Measurements from ENCODE around the gene CMTM7. TPM values are rescaled to one million over a fixed set of nuclear protein-coding genes. Genes with fewer than 3 reads are reported as not detected.

CMTM7 gene
- total RNA-seq, 1 experiment from 2014 or later, result 62.6 TPM

DNA sequence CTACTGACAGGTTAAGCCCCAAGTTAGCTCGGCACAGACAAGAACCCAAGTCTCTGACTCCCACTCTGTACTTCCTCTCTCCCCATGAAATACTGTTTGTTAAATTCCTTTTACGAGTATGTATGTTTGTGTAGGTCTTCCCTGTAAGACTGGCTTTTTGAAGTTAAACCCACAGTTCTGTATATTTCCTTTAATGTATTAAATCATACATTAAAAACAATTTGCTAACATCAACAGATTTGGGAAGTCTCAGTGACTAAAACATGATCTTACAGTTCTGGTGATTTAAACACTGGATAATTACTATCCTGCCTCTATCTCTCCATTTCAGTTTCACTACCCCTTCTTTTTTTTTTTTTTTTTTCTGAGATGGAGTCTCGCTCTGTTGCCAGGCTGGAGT is 106.6 kb downstream of the CMTM7 start:
- ATAC-seq (no peak), DNase-seq (ENCODE audit: low read depth, low spot score) (no peak)
- ChIA-PET RAD21 (ENCODE audit: low non-redundant PET in 1 of 2, low total read pairs in 2 of 2, uncharacterized antibody in 2 of 2, unreplicated experiment in 2 of 2) (no interaction called here), POLR2A (no interaction called here), CTCF (no interaction called here)
- intact Hi-C loops (cut with micrococcal nuclease), result no loop called here
- no peak overlapping the region for H3K27ac ChIP-seq (ENCODE audit: low read depth, low read length)
- peaks cover 3% of the 10 kb centered on the region; the same call in 1 of the 2 replicates for H4K20me1 ChIP-seq (ENCODE audit: insufficient read depth)
- H3K79me2 ChIP-seq (ENCODE audit: insufficient read depth, low read length), result peaks cover 26% of the 10 kb centered on the region
- H3K9ac ChIP-seq (ENCODE audit: low read length), result no peak overlapping the region
- no peaks in the 10 kb centered on the region for H3K9me2 ChIP-seq (ENCODE audit: insufficient read depth)
- H3K27me3 ChIP-seq (ENCODE audit: insufficient read depth, low read length), result no peaks in the 10 kb centered on the region
- no peaks in the 10 kb centered on the region for H3K9me3 ChIP-seq (ENCODE audit: control insufficient read depth in 1 of 2, insufficient read depth in 1 of 2, low read depth in 1 of 2, low read length in 2 of 2)
- no peak overlapping the region for H3K4me2 ChIP-seq (ENCODE audit: low read length)
- no peak overlapping the region for H3K4me3 ChIP-seq (replicated peaks in 1 of 2; ENCODE audit: low read depth in 1 of 2, low read length in 2 of 2)
- no peak overlapping the region for H2AFZ ChIP-seq (ENCODE audit: low read depth, low read length, poor library complexity, severe bottlenecking)
- no peaks in the 10 kb centered on the region for H3K36me3 ChIP-seq (ENCODE audit: control insufficient read depth in 1 of 2, insufficient read depth in 2 of 2, low read length in 2 of 2)
- no TSS peak for BruUV-seq (replicated peaks)
- TF ChIP-seq SRF (IDR thresholded peaks at IDR 0.05; ENCODE audit: low read depth) (no peak), JUND (IDR thresholded peaks at IDR 0.05) (no peak), SP1 (IDR thresholded peaks at IDR 0.05; ENCODE audit: low read depth) (no peak), MAX (IDR thresholded peaks at IDR 0.05) (no peak), EZH2phosphoT487 (IDR thresholded peaks at IDR 0.05; ENCODE audit: borderline replicate concordance) (no peak), YY1 (IDR thresholded peaks at IDR 0.05; ENCODE audit: extremely low read depth, insufficient replicate concordance, low read depth, low read length) (no peak), ELF1 (IDR thresholded peaks at IDR 0.05; ENCODE audit: borderline replicate concordance, low read depth) (no peak), RAD21 (IDR thresholded peaks at IDR 0.05; ENCODE audit: low read depth) (no peak), EGR1 (IDR thresholded peaks at IDR 0.05; ENCODE audit: low read depth) (no peak), TCF7L2 (IDR thresholded peaks at IDR 0.05; ENCODE audit: borderline replicate concordance, extremely low read depth, insufficient read depth, insufficient read length) (no peak), FOSL1 (IDR thresholded peaks at IDR 0.05; ENCODE audit: low read depth) (no peak), EZH2 (IDR thresholded peaks at IDR 0.05) (no peak), POLR2A (IDR thresholded peaks at IDR 0.05; ENCODE audit: borderline replicate concordance, extremely low read depth, insufficient read depth, insufficient read length) (no peak), ZFX (IDR thresholded peaks at IDR 0.05) (no peak), REST (IDR thresholded peaks at IDR 0.05; ENCODE audit: low read depth) (no peak), CBX3 (IDR thresholded peaks at IDR 0.05; ENCODE audit: low read depth) (no peak)
- TF ChIP-seq, protein P1, sequence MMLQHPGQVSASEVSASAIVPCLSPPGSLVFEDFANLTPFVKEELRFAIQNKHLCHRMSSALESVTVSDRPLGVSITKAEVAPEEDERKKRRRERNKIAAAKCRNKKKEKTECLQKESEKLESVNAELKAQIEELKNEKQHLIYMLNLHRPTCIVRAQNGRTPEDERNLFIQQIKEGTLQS (IDR thresholded peaks at IDR 0.05), result no peak
- TF ChIP-seq, protein P2, sequence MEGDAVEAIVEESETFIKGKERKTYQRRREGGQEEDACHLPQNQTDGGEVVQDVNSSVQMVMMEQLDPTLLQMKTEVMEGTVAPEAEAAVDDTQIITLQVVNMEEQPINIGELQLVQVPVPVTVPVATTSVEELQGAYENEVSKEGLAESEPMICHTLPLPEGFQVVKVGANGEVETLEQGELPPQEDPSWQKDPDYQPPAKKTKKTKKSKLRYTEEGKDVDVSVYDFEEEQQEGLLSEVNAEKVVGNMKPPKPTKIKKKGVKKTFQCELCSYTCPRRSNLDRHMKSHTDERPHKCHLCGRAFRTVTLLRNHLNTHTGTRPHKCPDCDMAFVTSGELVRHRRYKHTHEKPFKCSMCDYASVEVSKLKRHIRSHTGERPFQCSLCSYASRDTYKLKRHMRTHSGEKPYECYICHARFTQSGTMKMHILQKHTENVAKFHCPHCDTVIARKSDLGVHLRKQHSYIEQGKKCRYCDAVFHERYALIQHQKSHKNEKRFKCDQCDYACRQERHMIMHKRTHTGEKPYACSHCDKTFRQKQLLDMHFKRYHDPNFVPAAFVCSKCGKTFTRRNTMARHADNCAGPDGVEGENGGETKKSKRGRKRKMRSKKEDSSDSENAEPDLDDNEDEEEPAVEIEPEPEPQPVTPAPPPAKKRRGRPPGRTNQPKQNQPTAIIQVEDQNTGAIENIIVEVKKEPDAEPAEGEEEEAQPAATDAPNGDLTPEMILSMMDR (IDR thresholded peaks at IDR 0.05 in 2 of 3, conservative IDR thresholded peaks at IDR 0.05 in 1 of 3; ENCODE audit: borderline replicate concordance in 1 of 3, insufficient read depth in 1 of 3, low read depth in 2 of 3, low read length in 2 of 3), result no peak
- peaks cover 8 to 17% of the 10 kb centered on the region in 2 experiments; a peak in 3 of 4 replicates for H3K4me1 ChIP-seq (ENCODE audit: control insufficient read depth in 1 of 2, insufficient read depth in 2 of 2, low read length in 2 of 2)

Measured in HCT116 (cell line).